Thymus (tissue), 11 donors: ENCODE results near the gene FAM13A. TPM values are rescaled to one million over a fixed set of nuclear protein-coding genes. Genes with fewer than 3 reads are reported as not detected.

ENCODE experiments used
- DNase-seq, 9 donors: peaks; one replicate each; pipeline ENCODE4 v3.0.0-alpha.2; 2013; ENCODE audit warnings: low spot score in 9 of 9, low read depth in 6 of 9, missing footprints in 1 of 9
- H3K27ac ChIP-seq, 2 donors: one replicate each; pipeline ENCODE4 v1.5.1; 2013; ENCODE audit warnings: control low read depth in 1 of 2, low read depth in 1 of 2, low read length in 1 of 2, mild to moderate bottlenecking in 1 of 2, moderate library complexity in 1 of 2
- H3K27me3 ChIP-seq, 2 donors: one replicate each; pipeline ENCODE4 v1.5.1; 2013; ENCODE audit warnings: low read length in 1 of 2; ENCODE audit not compliant: control insufficient read depth in 2 of 2, insufficient read depth in 1 of 2
- H3K36me3 ChIP-seq, 2 donors: one replicate each; pipeline ENCODE4 v1.5.1; 2013; ENCODE audit warnings: low read length in 1 of 2, mild to moderate bottlenecking in 1 of 2, moderate library complexity in 1 of 2; ENCODE audit not compliant: control insufficient read depth in 2 of 2, insufficient read depth in 2 of 2
- H3K4me1 ChIP-seq, 2 donors: one replicate each; pipeline ENCODE4 v1.5.1; 2013; ENCODE audit warnings: low read length in 2 of 2; ENCODE audit not compliant: control insufficient read depth in 2 of 2, insufficient read depth in 2 of 2
- H3K4me3 ChIP-seq, 2 donors: one replicate each; pipeline ENCODE4 v1.5.1; 2013; ENCODE audit warnings: low read length in 2 of 2, control low read depth in 1 of 2, mild to moderate bottlenecking in 1 of 2
- H3K9me3 ChIP-seq, 2 donors: one replicate each; pipeline ENCODE4 v1.5.1; 2013; ENCODE audit warnings: low read length in 1 of 2, mild to moderate bottlenecking in 1 of 2; ENCODE audit not compliant: control insufficient read depth in 2 of 2, insufficient read depth in 1 of 2
- WGBS: extraction: QIAGEN DNeasy Blood & Tissue Kit; methylation state at CpG from one replicate; pipeline ENCODE4 v1.1.7; 2013; 5-methylcytosine and 5-hydroxymethylcytosine counted together
- polyA plus RNA-seq: library from polyadenylated mRNA; stranded (reverse); fragments of 200-250 nt; gene quantifications from one replicate; pipeline ENCODE4 v1.2.3, GENCODE V29; 2013
- total RNA-seq: library from RNA; stranded (reverse); fragments of 120-200 nt; gene quantifications from one replicate; pipeline ENCODE4 v1.2.4, GENCODE V29; 2013
- donor health status: healthy.

FAM13A gene
- total and polyA plus RNA-seq, 2 donors: 9.0 to 9.3 TPM

DNA sequence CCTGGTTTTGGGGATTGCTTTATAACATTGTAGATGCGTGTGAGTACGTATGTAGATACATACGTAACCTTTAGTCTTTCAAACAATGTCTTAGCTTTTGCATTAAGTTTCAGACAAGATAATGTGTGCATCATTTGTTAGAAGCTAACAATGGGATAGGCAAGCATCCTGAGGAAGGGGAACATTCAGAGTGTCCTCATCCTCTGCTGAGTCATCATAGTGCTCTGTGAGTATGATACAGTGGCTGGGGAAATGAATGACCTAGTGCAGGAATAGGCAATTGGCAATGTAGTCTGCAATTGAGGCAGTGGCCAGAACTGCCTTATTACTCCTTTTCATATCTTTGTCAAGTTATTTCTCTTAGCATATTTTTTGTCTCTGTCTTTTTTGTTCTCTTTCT is 366.6 kb downstream of the FAM13A start:
- Histone ChIP-seq H3K27ac (no peak overlapping the region), H3K27me3 (no peaks in the 10 kb centered on the region), H3K36me3 (peaks cover 5 to 26% of the 10 kb centered on the region in 2 donors), H3K9me3 (no peaks in the 10 kb centered on the region), H3K4me3 (no peak overlapping the region), H3K4me1 (no peaks in the 10 kb centered on the region)
- 98% methylated on average over 3 of the region's 3 CpGs for WGBS
- DNase-seq: no peak

GRCh38 chr4:88681209-88681608 is 375.8 kb downstream of the FAM13A start:
- Histone ChIP-seq H3K27ac (no peak overlapping the region), H3K9me3 (peaks cover 0 to 4% of the 10 kb centered on the region in 2 donors), H3K4me3 (no peak overlapping the region), H3K36me3 (peaks cover 7 to 42% of the 10 kb centered on the region in 2 donors), H3K4me1 (no peaks in the 10 kb centered on the region), H3K27me3 (no peaks in the 10 kb centered on the region)
- WGBS: 96% methylated on average over 5 of the region's 5 CpGs
- DNase-seq: no peak

Other genes with a start within 250 kb of the FAM13A start
- gene TIGD2, start 54.3 kb upstream of the FAM13A start, total RNA-seq: 8.3 TPM
- 12.6 TPM for gene TIGD2, start 54.3 kb upstream of the FAM13A start, polyA plus RNA-seq